ENCODE results near the gene RHOV.

GRCh38 chr15:40877694-40878093, 3.7 kb upstream of the RHOV start:
- no peak for TF ChIP-seq POLR2A (IDR thresholded peaks at IDR 0.05; ENCODE audit: low read length)
- no peak for TF ChIP-seq SMC3 (IDR thresholded peaks at IDR 0.05)
- TF ChIP-seq CHD2 (IDR thresholded peaks at IDR 0.05; ENCODE audit: low read length, partially characterized antibody) = no peak
- TF ChIP-seq EP300 (IDR thresholded peaks at IDR 0.05) = no peak
- no peak for TF ChIP-seq MAX (IDR thresholded peaks at IDR 0.05)
- TF ChIP-seq CTCF (IDR thresholded peaks at IDR 0.05) = no peak
- TF ChIP-seq RAD21 (conservative IDR thresholded peaks at IDR 0.05 in 1 of 2, IDR thresholded peaks at IDR 0.05 in 1 of 2) = no peak
- TF ChIP-seq USF2 (IDR thresholded peaks at IDR 0.05) = no peak
- no peak for TF ChIP-seq HOXB13 (CRISPR knock-in tag; IDR thresholded peaks at IDR 0.05; ENCODE audit: low read depth)
- no peak for TF ChIP-seq REST (IDR thresholded peaks at IDR 0.05)
- no peak for TF ChIP-seq ZC3H11A (IDR thresholded peaks at IDR 0.05)
- TF ChIP-seq MAZ (IDR thresholded peaks at IDR 0.05; ENCODE audit: borderline replicate concordance, low read depth, low read length) = no peak

All from A549 (cell line).